Hepatocyte (in vitro differentiated cells): ENCODE results near the gene PREPL. TPM values are rescaled to one million over a fixed set of nuclear protein-coding genes. Genes with fewer than 3 reads are reported as not detected.

Source experiments
- DNase-seq: peaks from one replicate; pipeline ENCODE4 v3.0.0-alpha.2; 2016; ENCODE audit warnings: low spot score
- H2AFZ ChIP-seq: fragments of 200-600 bp; sonication (generic); 2 replicates; pipeline ENCODE4 v1.6.0; 2016; ENCODE audit warnings: antibody characterized with exemption, mild to moderate bottlenecking
- H3K27ac ChIP-seq: fragments of 200-600 bp; sonication (generic); 2 replicates; pipeline ENCODE4 v1.5.1; 2016; ENCODE audit warnings: mild to moderate bottlenecking
- H3K27me3 ChIP-seq: fragments of 200-600 bp; sonication (generic); 2 replicates; pipeline ENCODE4 v1.6.1; 2016
- H3K36me3 ChIP-seq: fragments of 200-600 bp; sonication (generic); replicated peaks from 2 replicates; pipeline ENCODE4 v1.5.1; 2016; ENCODE audit warnings: low read depth; ENCODE audit not compliant: insufficient read depth
- H3K4me1 ChIP-seq: fragments of 200-600 bp; sonication (generic); 2 replicates; pipeline ENCODE4 v1.5.1; 2016; ENCODE audit warnings: mild to moderate bottlenecking, moderate library complexity; ENCODE audit not compliant: insufficient read depth
- H3K4me2 ChIP-seq: fragments of 200-600 bp; sonication (generic); 2 replicates; pipeline ENCODE4 v1.6.0; 2016
- H3K4me3 ChIP-seq: fragments of 200-600 bp; sonication (generic); 2 replicates; pipeline ENCODE4 v1.5.1; 2016; ENCODE audit warnings: mild to moderate bottlenecking
- H3K79me2 ChIP-seq: fragments of 200-600 bp; sonication (generic); 2 replicates; pipeline ENCODE4 v1.6.0; 2017; ENCODE audit warnings: mild to moderate bottlenecking
- H3K9me2 ChIP-seq: fragments of 200-600 bp; sonication (generic); replicated peaks from 2 replicates; pipeline ENCODE4 v1.6.0; 2017; ENCODE audit warnings: mild to moderate bottlenecking; ENCODE audit not compliant: insufficient read depth
- H3K9me3 ChIP-seq: fragments of 200-600 bp; sonication (generic); 2 replicates; pipeline ENCODE4 v1.5.1; 2016; ENCODE audit warnings: low read depth, mild to moderate bottlenecking
- H4K20me1 ChIP-seq: fragments of 200-600 bp; sonication (generic); 2 replicates; pipeline ENCODE4 v1.6.0; 2016; ENCODE audit warnings: mild to moderate bottlenecking; ENCODE audit not compliant: insufficient read depth, poor library complexity, severe bottlenecking
- EZH2 ChIP-seq: fragments of 200-600 bp; sonication (generic); IDR thresholded peaks from 2 replicates; pipeline ENCODE4 v1.6.1; 2016; ENCODE audit warnings: antibody characterized with exemption, mild to moderate bottlenecking, borderline replicate concordance
- EZH2phosphoT487 ChIP-seq: fragments of 200-600 bp; sonication (generic); IDR thresholded peaks from one replicate; pipeline ENCODE4 v1.6.1; 2018; ENCODE audit warnings: antibody characterized with exemption, mild to moderate bottlenecking, low read depth, moderate library complexity; ENCODE audit not compliant: unreplicated experiment, severe bottlenecking
- WGBS: methylation state at CpG from one replicate; pipeline ENCODE4 v1.1.6; 2016; ENCODE audit warnings: low lambda C conversion rate; ENCODE audit errors: missing lambda C conversion rate; 5-methylcytosine and 5-hydroxymethylcytosine counted together
- polyA plus RNA-seq: library from polyadenylated mRNA; unstranded; fragments of >200 nt; fragmentation: Nextera tagmentation; extraction: Ambion mirVana; gene quantifications from 2 replicates; pipeline ENCODE4 v1.2.1, GENCODE V29; 2016
- total RNA-seq: library from RNA; depleted of rRNA; stranded (reverse); fragments of >200 nt; gene quantifications from 2 replicates; pipeline ENCODE4 v1.2.3, GENCODE V29; 2014
- TF ChIP-seq, protein P1 (sequence below): fragments of 200-600 bp; sonication (generic); IDR thresholded peaks from 2 replicates; pipeline ENCODE4 v1.5.1; 2016; ENCODE audit warnings: antibody characterized with exemption, mild to moderate bottlenecking; ENCODE audit not compliant: poor library complexity

The PREPL gene
- total and polyA plus RNA-seq, 2 experiments from 2014 or later, result 21.7 to 44.3 TPM

DNA sequence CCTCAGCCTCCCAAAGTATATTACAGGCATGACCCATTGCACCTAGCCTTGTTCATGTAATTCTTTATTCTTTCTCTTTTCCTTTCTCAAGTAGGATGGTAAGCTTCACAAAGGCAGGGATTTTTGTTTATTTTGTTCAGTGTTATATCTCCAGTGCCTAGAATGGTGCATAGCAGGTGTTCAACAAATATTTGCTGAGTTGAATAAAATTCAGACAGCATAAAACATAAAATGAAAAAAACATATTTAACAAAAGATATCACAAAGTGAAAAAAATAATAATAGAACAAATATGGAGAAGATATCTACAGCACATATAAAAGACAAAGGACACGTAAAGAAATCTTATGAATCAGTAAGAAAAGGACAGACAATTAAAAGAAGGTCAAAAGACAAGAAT, 8.8 kb downstream of the PREPL start:
- DNase-seq, result no peak
- no peaks in the 10 kb centered on the region for H3K27me3 ChIP-seq
- no peaks in the 10 kb centered on the region for H3K9me3 ChIP-seq
- 96% methylated on average over 1 of the region's 1 CpG for WGBS
- no peaks in the 10 kb centered on the region for H3K4me1 ChIP-seq
- no peaks in the 10 kb centered on the region for H3K9me2 ChIP-seq
- no peak overlapping the region for H3K27ac ChIP-seq
- H4K20me1 ChIP-seq, result peaks cover 4% of the 10 kb centered on the region
- H3K4me2 ChIP-seq, result no peak overlapping the region
- H3K36me3 ChIP-seq, result no peaks in the 10 kb centered on the region
- H2AFZ ChIP-seq, result no peak overlapping the region
- H3K79me2 ChIP-seq, result peaks cover 16% of the 10 kb centered on the region
- H3K4me3 ChIP-seq, result no peak overlapping the region
- TF ChIP-seq, protein P1, sequence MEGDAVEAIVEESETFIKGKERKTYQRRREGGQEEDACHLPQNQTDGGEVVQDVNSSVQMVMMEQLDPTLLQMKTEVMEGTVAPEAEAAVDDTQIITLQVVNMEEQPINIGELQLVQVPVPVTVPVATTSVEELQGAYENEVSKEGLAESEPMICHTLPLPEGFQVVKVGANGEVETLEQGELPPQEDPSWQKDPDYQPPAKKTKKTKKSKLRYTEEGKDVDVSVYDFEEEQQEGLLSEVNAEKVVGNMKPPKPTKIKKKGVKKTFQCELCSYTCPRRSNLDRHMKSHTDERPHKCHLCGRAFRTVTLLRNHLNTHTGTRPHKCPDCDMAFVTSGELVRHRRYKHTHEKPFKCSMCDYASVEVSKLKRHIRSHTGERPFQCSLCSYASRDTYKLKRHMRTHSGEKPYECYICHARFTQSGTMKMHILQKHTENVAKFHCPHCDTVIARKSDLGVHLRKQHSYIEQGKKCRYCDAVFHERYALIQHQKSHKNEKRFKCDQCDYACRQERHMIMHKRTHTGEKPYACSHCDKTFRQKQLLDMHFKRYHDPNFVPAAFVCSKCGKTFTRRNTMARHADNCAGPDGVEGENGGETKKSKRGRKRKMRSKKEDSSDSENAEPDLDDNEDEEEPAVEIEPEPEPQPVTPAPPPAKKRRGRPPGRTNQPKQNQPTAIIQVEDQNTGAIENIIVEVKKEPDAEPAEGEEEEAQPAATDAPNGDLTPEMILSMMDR, result no peak
- TF ChIP-seq EZH2 (no peak), EZH2phosphoT487 (no peak)

- 80% methylated on average over 2 of the region's 2 CpGs for WGBS
Measured at GRCh38 chr2:44351676-44352075, 9.6 kb downstream of the PREPL start.

DNA sequence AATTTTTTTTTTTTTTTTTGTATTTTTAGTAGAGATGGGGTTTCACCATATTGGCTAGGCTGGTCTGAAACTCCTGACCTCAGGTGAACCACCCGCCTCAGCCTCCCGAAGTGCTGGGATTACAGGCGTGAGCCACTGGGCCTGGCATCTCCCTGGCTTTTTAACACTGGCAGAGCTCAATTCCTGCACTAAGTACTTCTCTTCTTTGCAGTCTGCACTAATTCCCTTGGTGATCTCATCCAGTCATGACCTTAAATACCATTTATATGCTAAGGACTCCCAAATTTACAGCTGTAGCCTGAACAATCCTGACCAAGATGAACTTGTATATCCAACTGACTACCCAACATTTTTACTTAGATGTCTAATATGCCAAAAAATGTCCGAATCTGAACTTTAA, 10.2 kb downstream of the PREPL start:
- no peaks in the 10 kb centered on the region for H3K27me3 ChIP-seq
- H3K36me3 ChIP-seq, result no peaks in the 10 kb centered on the region
- 82% methylated on average over 4 of the region's 4 CpGs for WGBS
- H3K27ac ChIP-seq, result no peak overlapping the region
- H2AFZ ChIP-seq, result no peak overlapping the region
- no peak overlapping the region for H3K4me3 ChIP-seq
- H3K79me2 ChIP-seq, result peaks cover 9% of the 10 kb centered on the region
- peaks cover 4% of the 10 kb centered on the region for H4K20me1 ChIP-seq
- H3K4me2 ChIP-seq, result no peak overlapping the region
- no peaks in the 10 kb centered on the region for H3K9me2 ChIP-seq
- TF ChIP-seq EZH2, result no peak
- no peak for TF ChIP-seq EZH2phosphoT487
- TF ChIP-seq, protein P1, result no peak
- DNase-seq, result no peak
- H3K4me1 ChIP-seq, result no peaks in the 10 kb centered on the region
- H3K9me3 ChIP-seq, result no peaks in the 10 kb centered on the region

More at GRCh38 chr2:44351676-44352075, 9.6 kb downstream of the PREPL start:
- DNase-seq, result no peak
- H3K9me2 ChIP-seq, result no peaks in the 10 kb centered on the region
- no peaks in the 10 kb centered on the region for H3K9me3 ChIP-seq
- H3K27ac ChIP-seq, result peak overlapping the region; percentile 14
- H3K4me3 ChIP-seq, result no peak overlapping the region
- H3K27me3 ChIP-seq, result no peaks in the 10 kb centered on the region
- peaks cover 9% of the 10 kb centered on the region for H3K79me2 ChIP-seq
- no peak overlapping the region for H3K4me2 ChIP-seq
- H3K4me1 ChIP-seq, result no peaks in the 10 kb centered on the region
- H2AFZ ChIP-seq, result no peak overlapping the region
- H4K20me1 ChIP-seq, result peaks cover 4% of the 10 kb centered on the region
- TF ChIP-seq EZH2 (no peak), EZH2phosphoT487 (no peak)
- TF ChIP-seq, protein P1, result no peak
- H3K36me3 ChIP-seq, result no peaks in the 10 kb centered on the region

DNA sequence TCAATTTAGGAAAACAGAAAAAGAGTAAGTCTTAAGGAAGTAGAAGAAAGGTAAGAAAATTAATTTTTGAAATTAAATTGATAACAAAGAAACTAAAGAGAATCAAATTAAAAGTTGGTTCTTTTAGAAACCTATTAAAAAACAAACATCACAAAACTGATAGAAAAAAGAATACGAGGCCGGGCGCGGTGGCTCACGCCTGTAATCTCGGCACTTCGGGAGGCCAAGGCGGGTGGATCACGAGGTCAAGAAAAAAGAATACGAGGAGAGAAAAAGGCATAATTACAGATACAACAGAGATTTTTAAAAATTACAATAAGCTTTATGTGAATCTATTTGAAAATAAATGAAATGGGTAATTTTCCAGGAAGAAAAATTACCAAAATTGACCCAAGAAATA, 11.8 kb downstream of the PREPL start:
- Histone ChIP-seq H4K20me1 (peaks cover 4% of the 10 kb centered on the region), H3K4me2 (no peak overlapping the region)
- 99% methylated on average over 10 of the region's 10 CpGs for WGBS

More for the DNA sequence above, 11.8 kb downstream of the PREPL start:
- H3K27me3 ChIP-seq, result no peaks in the 10 kb centered on the region
- H3K79me2 ChIP-seq, result peaks cover 5% of the 10 kb centered on the region
- no peak overlapping the region for H2AFZ ChIP-seq
- no peaks in the 10 kb centered on the region for H3K9me3 ChIP-seq
- TF ChIP-seq EZH2, result no peak
- no peak for TF ChIP-seq EZH2phosphoT487
- TF ChIP-seq, protein P1, result no peak
- no peaks in the 10 kb centered on the region for H3K36me3 ChIP-seq
- no peak for DNase-seq
- no peaks in the 10 kb centered on the region for H3K9me2 ChIP-seq
- no peak overlapping the region for H3K27ac ChIP-seq
- H3K4me3 ChIP-seq, result no peak overlapping the region
- no peaks in the 10 kb centered on the region for H3K4me1 ChIP-seq
